ENCODE data around the gene CFDP1.

DNA sequence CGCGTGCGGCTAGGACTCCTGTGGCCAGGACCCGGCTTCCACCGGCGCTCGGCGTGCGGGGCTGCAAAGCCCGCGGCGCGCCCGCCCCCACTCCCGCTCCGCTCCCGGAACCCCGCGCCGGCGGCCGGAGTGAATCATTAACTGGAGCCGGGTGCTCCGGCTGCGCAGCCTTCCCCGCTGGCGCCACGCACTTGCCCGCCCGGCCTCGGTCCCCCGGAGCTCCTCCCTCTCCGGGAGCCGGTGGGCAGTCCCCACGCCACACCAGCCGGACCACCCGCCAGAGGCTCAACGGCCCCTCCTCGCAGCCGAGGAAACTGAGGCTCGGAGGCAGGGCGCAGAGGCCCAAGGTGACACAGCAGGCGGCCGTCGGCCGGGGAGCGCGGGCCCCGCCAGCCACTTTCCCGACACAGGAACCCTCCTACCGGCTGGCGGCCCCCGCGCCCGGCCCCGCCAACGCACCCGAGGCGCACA is 182.5 kb downstream of the CFDP1 start:
- no peak for TF ChIP-seq SUZ12 (IDR thresholded peaks at IDR 0.05; ENCODE audit: extremely low read depth, insufficient read depth, insufficient read length)
- no peak for TF ChIP-seq YY1 (IDR thresholded peaks at IDR 0.05; ENCODE audit: insufficient read depth, insufficient read length)
- no peak for TF ChIP-seq ZNF274 (IDR thresholded peaks at IDR 0.05; ENCODE audit: low read depth, low read length)

Measured in NT2/D1 (cell line).